NCI-H1930 (cell line): Measurements from ENCODE around the gene CYP4V2.
A peak's percentile ranks its signal among the peaks of the same experiment; 100 is the strongest.

Experiments used
- DNase-seq, 2 experiments: peaks; one replicate each; lab custom pipeline; 2025; lab: John Stamatoyannopoulos, UW

Gene CYP4V2

GRCh38 chr4:186189656-186190055 is 1.7 kb upstream of the CYP4V2 start:
- DNase-seq = no peak

- peak in 1 of 2 experiments; percentile 25 for DNase-seq
These were observed 677 bp upstream of the CYP4V2 start for GRCh38 chr4:186190581-186191199.

- no peak for DNase-seq
These were observed 772 bp downstream of the CYP4V2 start for GRCh38 chr4:186192066-186192612.

- no peak for DNase-seq
These were observed 2.5 kb downstream of the CYP4V2 start for GRCh38 chr4:186193851-186194250.

GRCh38 chr4:186196063-186196462 is 4.7 kb downstream of the CYP4V2 start:
- DNase-seq = no peak

- no peak for DNase-seq
These were observed 9.1 kb downstream of the CYP4V2 start for GRCh38 chr4:186200516-186200915.

- no peak for DNase-seq
These were observed 9.6 kb downstream of the CYP4V2 start for GRCh38 chr4:186201010-186201409.

GRCh38 chr4:186201535-186202230 is 10.3 kb downstream of the CYP4V2 start:
- DNase-seq = no peak

- no peak for DNase-seq
These were observed 11.2 kb downstream of the CYP4V2 start for GRCh38 chr4:186202490-186203140.

GRCh38 chr4:186203406-186203805 is 12.0 kb downstream of the CYP4V2 start:
- no peak for DNase-seq

- no peak for DNase-seq
These were observed 12.8 kb downstream of the CYP4V2 start for GRCh38 chr4:186204103-186204559.

GRCh38 chr4:186204686-186205085 is 13.3 kb downstream of the CYP4V2 start:
- no peak for DNase-seq

- DNase-seq = no peak
These were observed 13.8 kb downstream of the CYP4V2 start for GRCh38 chr4:186205156-186205555.

- no peak for DNase-seq
These were observed 25.2 kb downstream of the CYP4V2 start for GRCh38 chr4:186216465-186217024.

- no peak for DNase-seq
These were observed 26.4 kb downstream of the CYP4V2 start for GRCh38 chr4:186217733-186218293.

- no peak for DNase-seq
These were observed 30.3 kb downstream of the CYP4V2 start for GRCh38 chr4:186221624-186222023.

GRCh38 chr4:186225848-186226247 is 34.5 kb downstream of the CYP4V2 start:
- no peak for DNase-seq

GRCh38 chr4:186226521-186227189 is 35.3 kb downstream of the CYP4V2 start:
- no peak for DNase-seq

GRCh38 chr4:186227221-186227620 is 35.9 kb downstream of the CYP4V2 start, which contains the start of gene KLKB1:
TSS of gene KLKB1 (plus strand) at chr4:186227507. CDS start at chr4:186228196, 689 bp downstream.
- no peak for DNase-seq

- DNase-seq = no peak
These were observed 36.6 kb downstream of the CYP4V2 start for GRCh38 chr4:186227744-186228513.

GRCh38 chr4:186228514-186228894 is 37.1 kb downstream of the CYP4V2 start:
- DNase-seq = no peak
